Liver (tissue), 9 donors: ENCODE results near the gene KIF3C. TPM values are rescaled to one million over a fixed set of nuclear protein-coding genes. Genes with fewer than 3 reads are reported as not detected.

ENCODE experiments used
- DNase-seq: peaks from one replicate; pipeline ENCODE4 v3.0.0-alpha.2; 2017; ENCODE audit warnings: low spot score
- H3K27ac ChIP-seq, 2 donors: one replicate each; pipeline ENCODE4 v1.7.0; 2013; ENCODE audit warnings: inconsistent platforms in 2 of 2, low read length in 2 of 2, control low read depth in 1 of 2, low read depth in 1 of 2, mild to moderate bottlenecking in 1 of 2
- H3K27me3 ChIP-seq, 4 donors: one replicate each; pipeline versions ENCODE4 v1.6.1 to v1.7.0; 2013; ENCODE audit warnings: low read length in 3 of 4, inconsistent platforms in 1 of 4, mild to moderate bottlenecking in 1 of 4, moderate library complexity in 1 of 4; ENCODE audit not compliant: control insufficient read depth in 4 of 4, insufficient read depth in 4 of 4
- H3K36me3 ChIP-seq, 4 donors: one replicate each; pipeline versions ENCODE4 v1.6.1 to v1.7.0; 2013; ENCODE audit warnings: low read length in 3 of 4, mild to moderate bottlenecking in 3 of 4, low read depth in 1 of 4, moderate library complexity in 1 of 4; ENCODE audit not compliant: control insufficient read depth in 4 of 4, insufficient read depth in 3 of 4
- H3K4me1 ChIP-seq, 4 donors: one replicate each; pipeline versions ENCODE4 v1.6.1 to v1.7.0; 2013; ENCODE audit warnings: low read length in 3 of 4, mild to moderate bottlenecking in 3 of 4, moderate library complexity in 1 of 4; ENCODE audit not compliant: control insufficient read depth in 4 of 4, insufficient read depth in 4 of 4
- H3K4me3 ChIP-seq, 3 donors: one replicate each; pipeline versions ENCODE4 v1.6.1 to v1.7.0; 2013; ENCODE audit warnings: low read length in 3 of 3, control low read depth in 1 of 3, low read depth in 1 of 3, mild to moderate bottlenecking in 1 of 3
- H3K9ac ChIP-seq, 2 donors: one replicate each; pipeline ENCODE4 v1.7.0; 2013; ENCODE audit warnings: low read length in 2 of 2, mild to moderate bottlenecking in 2 of 2, moderate library complexity in 2 of 2, control low read depth in 1 of 2, low read depth in 1 of 2
- H3K9me3 ChIP-seq, 4 donors: one replicate each; pipeline versions ENCODE4 v1.6.1 to v1.7.0; 2013; ENCODE audit warnings: low read length in 3 of 4; ENCODE audit not compliant: control insufficient read depth in 4 of 4
- EGR1 ChIP-seq, 2 donors: IDR thresholded peaks; 2 replicates each; pipeline ENCODE4 v1.6.1; 2016 to 2018; ENCODE audit warnings: antibody characterized with exemption in 2 of 2, low read depth in 2 of 2
- FOXA1 ChIP-seq: IDR thresholded peaks from 2 replicates; pipeline ENCODE4 v1.6.1; 2016; ENCODE audit warnings: antibody characterized with exemption
- FOXA2 ChIP-seq: IDR thresholded peaks from 2 replicates; pipeline ENCODE4 v1.6.1; 2016; ENCODE audit warnings: antibody characterized with exemption
- GABPA ChIP-seq, 2 donors: IDR thresholded peaks in 1 of 2; conservative IDR thresholded peaks in 1 of 2; 2 replicates each; pipeline ENCODE4 v1.6.1; 2016; ENCODE audit warnings: antibody characterized with exemption in 2 of 2, mild to moderate bottlenecking in 1 of 2, moderate library complexity in 1 of 2
- HNF4A ChIP-seq, 2 donors: conservative IDR thresholded peaks; 2 replicates each; pipeline ENCODE4 v1.6.1; 2016; ENCODE audit warnings: antibody characterized with exemption in 2 of 2, mild to moderate bottlenecking in 2 of 2
- HNF4G ChIP-seq: IDR thresholded peaks from 2 replicates; pipeline ENCODE4 v1.6.1; 2016; ENCODE audit warnings: antibody characterized with exemption
- JUND ChIP-seq, 2 donors: IDR thresholded peaks; 2 replicates each; pipeline ENCODE4 v1.6.1; 2016; ENCODE audit warnings: antibody characterized with exemption in 2 of 2
- NR2F2 ChIP-seq: IDR thresholded peaks from 2 replicates; pipeline ENCODE4 v1.6.1; 2016; ENCODE audit warnings: antibody characterized with exemption
- RAD21 ChIP-seq, 2 donors: IDR thresholded peaks; 2 replicates each; pipeline ENCODE4 v1.6.1; 2016; ENCODE audit warnings: antibody characterized with exemption in 2 of 2, mild to moderate bottlenecking in 2 of 2
- REST ChIP-seq: IDR thresholded peaks from 2 replicates; pipeline ENCODE4 v1.6.1; 2016; ENCODE audit warnings: antibody characterized with exemption, mild to moderate bottlenecking
- RXRA ChIP-seq, 2 donors: IDR thresholded peaks; 2 replicates each; pipeline ENCODE4 v1.6.1; 2017 to 2018; ENCODE audit warnings: antibody characterized with exemption in 2 of 2, mild to moderate bottlenecking in 1 of 2
- SP1 ChIP-seq: IDR thresholded peaks from 2 replicates; pipeline ENCODE4 v1.6.1; 2018; ENCODE audit warnings: antibody characterized with exemption, mild to moderate bottlenecking
- TAF1 ChIP-seq: conservative IDR thresholded peaks from 2 replicates; pipeline ENCODE4 v1.6.1; 2016; ENCODE audit warnings: antibody characterized with exemption, mild to moderate bottlenecking
- YY1 ChIP-seq: IDR thresholded peaks from 2 replicates; pipeline ENCODE4 v1.6.1; 2016; ENCODE audit warnings: antibody characterized with exemption, mild to moderate bottlenecking
- WGBS: extraction: QIAGEN DNeasy Blood & Tissue Kit; methylation state at CpG from one replicate; pipeline ENCODE4 v1.1.7; 2013; 5-methylcytosine and 5-hydroxymethylcytosine counted together
- polyA plus RNA-seq, 2 donors: library from polyadenylated mRNA; stranded (reverse) in 1 of 2; unstranded in 1 of 2; fragments of 200-250 nt in 1 of 2; fragments of >200 nt in 1 of 2; fragmentation: Nextera tagmentation in 1 of 2; extraction: Ambion mirVana in 1 of 2; gene quantifications; one replicate each; pipeline versions ENCODE4 v1.2.1 to v1.2.3, GENCODE V29; 2013 to 2015
- total RNA-seq, 2 donors: library from RNA; depleted of rRNA; stranded (reverse); fragments of >200 nt; gene quantifications; one replicate each; pipeline ENCODE4 v1.2.3, GENCODE V29; 2014
- TF ChIP-seq, protein P1 (sequence below): IDR thresholded peaks from 2 replicates; pipeline ENCODE4 v1.6.1; 2016; ENCODE audit warnings: antibody characterized with exemption
- TF ChIP-seq, protein P2 (sequence below): IDR thresholded peaks from 2 replicates; pipeline ENCODE4 v1.6.1; 2016; ENCODE audit warnings: antibody characterized with exemption
- TF ChIP-seq, protein P3 (sequence below): IDR thresholded peaks from 2 replicates; pipeline ENCODE4 v1.6.1; 2016; ENCODE audit warnings: antibody characterized with exemption
- TF ChIP-seq, protein P4 (sequence below): fragments of 150-350 bp; IDR thresholded peaks from 2 replicates; pipeline ENCODE4 v1.5.1; 2017; ENCODE audit warnings: improper control_type of control experiment, low read depth, low read length; ENCODE audit not compliant: missing input control
- donor health status: healthy.
- donor health status: healthy.
- donor health status: healthy.
- donor health status: healthy.
- donor health status: healthy.

KIF3C gene
- total and polyA plus RNA-seq, 4 donors = 0.26 to 0.93 (median 0.67) TPM

DNA sequence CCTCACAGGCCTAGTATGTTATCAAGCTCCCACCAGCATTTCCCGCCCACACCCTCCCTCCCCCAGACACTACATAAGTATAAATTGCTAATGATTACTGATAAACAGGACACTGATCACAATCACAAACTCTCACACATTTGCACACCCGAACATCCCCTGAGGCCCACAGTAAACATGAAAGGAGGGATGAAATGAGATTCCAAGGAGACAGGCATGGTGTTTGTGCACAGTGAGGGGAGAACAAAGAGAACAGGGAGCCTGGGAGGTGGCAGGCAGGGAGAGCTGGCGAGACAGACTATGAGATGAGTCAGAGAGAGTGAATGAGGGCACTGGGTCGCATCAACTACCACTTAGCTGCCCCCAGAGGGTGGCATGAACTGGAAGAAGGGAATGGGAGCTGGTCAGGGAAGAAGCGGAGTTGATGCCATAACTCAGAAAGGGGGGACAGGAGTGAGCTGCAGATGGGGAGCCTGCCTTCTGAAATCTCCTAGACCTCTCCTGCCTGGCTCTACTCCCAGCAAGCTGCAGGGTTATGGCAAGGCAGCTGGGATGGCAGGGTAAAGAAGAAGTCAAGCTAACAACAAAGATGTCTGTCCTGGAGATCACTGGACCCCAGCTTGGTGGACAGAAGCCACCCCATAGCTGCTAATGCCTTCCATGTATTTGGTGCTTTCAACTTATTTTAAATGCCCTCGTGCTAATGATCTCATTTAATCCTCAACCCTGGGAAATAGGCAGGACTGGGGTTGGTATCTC, 5.1 kb downstream of the KIF3C start:
- H3K27me3 ChIP-seq = no peaks in the 10 kb centered on the region
- H3K9me3 ChIP-seq = no peaks in the 10 kb centered on the region
- H3K4me1 ChIP-seq = peaks cover 2 to 7% (median 4%) of the 10 kb centered on the region in 4 donors
- WGBS = 87% methylated on average over 6 of the region's 6 CpGs
- no peaks in the 10 kb centered on the region for H3K36me3 ChIP-seq
- H3K4me3 ChIP-seq = no peak overlapping the region
- H3K27ac ChIP-seq = no peak overlapping the region
- no peak overlapping the region for H3K9ac ChIP-seq
- no peak for TF ChIP-seq FOXA2
- TF ChIP-seq EGR1 (IDR thresholded peaks at IDR 0.05; ENCODE audit: low read depth in 2 of 2) = no peak
- TF ChIP-seq GABPA (IDR thresholded peaks at IDR 0.05 in 1 of 2, conservative IDR thresholded peaks at IDR 0.05 in 1 of 2) = no peak
- no peak for TF ChIP-seq HNF4A (conservative IDR thresholded peaks at IDR 0.05)
- TF ChIP-seq YY1 = no peak
- TF ChIP-seq, protein P1, sequence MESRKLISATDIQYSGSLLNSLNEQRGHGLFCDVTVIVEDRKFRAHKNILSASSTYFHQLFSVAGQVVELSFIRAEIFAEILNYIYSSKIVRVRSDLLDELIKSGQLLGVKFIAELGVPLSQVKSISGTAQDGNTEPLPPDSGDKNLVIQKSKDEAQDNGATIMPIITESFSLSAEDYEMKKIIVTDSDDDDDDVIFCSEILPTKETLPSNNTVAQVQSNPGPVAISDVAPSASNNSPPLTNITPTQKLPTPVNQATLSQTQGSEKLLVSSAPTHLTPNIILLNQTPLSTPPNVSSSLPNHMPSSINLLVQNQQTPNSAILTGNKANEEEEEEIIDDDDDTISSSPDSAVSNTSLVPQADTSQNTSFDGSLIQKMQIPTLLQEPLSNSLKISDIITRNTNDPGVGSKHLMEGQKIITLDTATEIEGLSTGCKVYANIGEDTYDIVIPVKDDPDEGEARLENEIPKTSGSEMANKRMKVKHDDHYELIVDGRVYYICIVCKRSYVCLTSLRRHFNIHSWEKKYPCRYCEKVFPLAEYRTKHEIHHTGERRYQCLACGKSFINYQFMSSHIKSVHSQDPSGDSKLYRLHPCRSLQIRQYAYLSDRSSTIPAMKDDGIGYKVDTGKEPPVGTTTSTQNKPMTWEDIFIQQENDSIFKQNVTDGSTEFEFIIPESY = no peak
- TF ChIP-seq TAF1 = no peak
- no peak for TF ChIP-seq NR2F2
- TF ChIP-seq RAD21 (IDR thresholded peaks at IDR 0.05) = no peak
- no peak for TF ChIP-seq HNF4G
- TF ChIP-seq FOXA1 = no peak
- TF ChIP-seq, protein P2, sequence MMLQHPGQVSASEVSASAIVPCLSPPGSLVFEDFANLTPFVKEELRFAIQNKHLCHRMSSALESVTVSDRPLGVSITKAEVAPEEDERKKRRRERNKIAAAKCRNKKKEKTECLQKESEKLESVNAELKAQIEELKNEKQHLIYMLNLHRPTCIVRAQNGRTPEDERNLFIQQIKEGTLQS = no peak
- TF ChIP-seq RXRA (IDR thresholded peaks at IDR 0.05) = no peak
- TF ChIP-seq, protein P3, sequence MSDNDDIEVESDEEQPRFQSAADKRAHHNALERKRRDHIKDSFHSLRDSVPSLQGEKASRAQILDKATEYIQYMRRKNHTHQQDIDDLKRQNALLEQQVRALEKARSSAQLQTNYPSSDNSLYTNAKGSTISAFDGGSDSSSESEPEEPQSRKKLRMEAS = no peak
- no peak for TF ChIP-seq REST
- no peak for TF ChIP-seq SP1
- TF ChIP-seq JUND (IDR thresholded peaks at IDR 0.05) = no peak
- TF ChIP-seq, protein P4, sequence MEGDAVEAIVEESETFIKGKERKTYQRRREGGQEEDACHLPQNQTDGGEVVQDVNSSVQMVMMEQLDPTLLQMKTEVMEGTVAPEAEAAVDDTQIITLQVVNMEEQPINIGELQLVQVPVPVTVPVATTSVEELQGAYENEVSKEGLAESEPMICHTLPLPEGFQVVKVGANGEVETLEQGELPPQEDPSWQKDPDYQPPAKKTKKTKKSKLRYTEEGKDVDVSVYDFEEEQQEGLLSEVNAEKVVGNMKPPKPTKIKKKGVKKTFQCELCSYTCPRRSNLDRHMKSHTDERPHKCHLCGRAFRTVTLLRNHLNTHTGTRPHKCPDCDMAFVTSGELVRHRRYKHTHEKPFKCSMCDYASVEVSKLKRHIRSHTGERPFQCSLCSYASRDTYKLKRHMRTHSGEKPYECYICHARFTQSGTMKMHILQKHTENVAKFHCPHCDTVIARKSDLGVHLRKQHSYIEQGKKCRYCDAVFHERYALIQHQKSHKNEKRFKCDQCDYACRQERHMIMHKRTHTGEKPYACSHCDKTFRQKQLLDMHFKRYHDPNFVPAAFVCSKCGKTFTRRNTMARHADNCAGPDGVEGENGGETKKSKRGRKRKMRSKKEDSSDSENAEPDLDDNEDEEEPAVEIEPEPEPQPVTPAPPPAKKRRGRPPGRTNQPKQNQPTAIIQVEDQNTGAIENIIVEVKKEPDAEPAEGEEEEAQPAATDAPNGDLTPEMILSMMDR = no peak
- no peak for DNase-seq
